Fibroblast of lung (primary cell): Measurements from ENCODE around the gene UQCRFS1.

Experiments used
- CTCF ChIP-seq, 2 donors: IDR thresholded peaks in 1 of 2; conservative IDR thresholded peaks in 1 of 2; 1 replicate in 1 of 2; 2 replicates in 1 of 2; pipeline ENCODE4 v1.5.1; 2011 to 2012; ENCODE audit warnings: low read length in 2 of 2, control low read depth in 1 of 2, inconsistent platforms in 1 of 2, low read depth in 1 of 2, mild to moderate bottlenecking in 1 of 2
- EZH2 ChIP-seq: IDR thresholded peaks from 2 replicates; pipeline ENCODE4 v1.5.1; 2012; ENCODE audit warnings: low read length, control low read depth, mild to moderate bottlenecking; ENCODE audit errors: missing control alignments

- no peak for TF ChIP-seq CTCF (conservative IDR thresholded peaks at IDR 0.05 in 1 of 2, IDR thresholded peaks at IDR 0.05 in 1 of 2; ENCODE audit: low read depth in 1 of 2, low read length in 2 of 2)
- TF ChIP-seq EZH2: no peak
Observed at GRCh38 chr19:29212648-29213573, at the start of gene UQCRFS1.
